Heart right ventricle (tissue), 16 donors: ENCODE data around the gene LCMT2. TPM values are rescaled to one million over a fixed set of nuclear protein-coding genes. Genes with fewer than 3 reads are reported as not detected.
A peak's percentile ranks its signal among the peaks of the same experiment; 100 is the strongest.

Experiments used
- ATAC-seq, 8 donors: fragments of 200-7000 bp; cut with Tn5 transposase; one replicate each; pipeline ENCODE4 v1.9.1; 2020; ENCODE audit warnings: mild to moderate bottlenecking in 8 of 8, moderate library complexity in 8 of 8, moderate number of reproducible peaks in 1 of 8
- DNase-seq, 2 donors: peaks; one replicate each; pipeline ENCODE4 v3.0.0-alpha.2; 2020
- H3K27ac ChIP-seq, 10 donors: fragments of 200-600 bp; sonication (generic) in 2 of 10; one replicate each; pipeline versions ENCODE4 v1.5.0 to v1.8.0; 2020 to 2022; ENCODE audit warnings: mild to moderate bottlenecking in 3 of 10
- H3K27me3 ChIP-seq, 7 donors: fragments of 200-600 bp; one replicate each; pipeline ENCODE4 v1.8.0; 2021 to 2022; ENCODE audit warnings: mild to moderate bottlenecking in 2 of 7
- H3K36me3 ChIP-seq, 9 donors: fragments of 200-600 bp; sonication (generic) in 1 of 9; one replicate each; pipeline versions ENCODE4 v1.5.0 to v1.8.0; 2020 to 2022; ENCODE audit warnings: mild to moderate bottlenecking in 2 of 9
- H3K4me1 ChIP-seq, 9 donors: fragments of 200-600 bp; sonication (generic) in 1 of 9; one replicate each; pipeline versions ENCODE4 v1.5.0 to v1.8.0; 2020 to 2022; ENCODE audit warnings: mild to moderate bottlenecking in 4 of 9
- H3K4me3 ChIP-seq, 10 donors: fragments of 200-600 bp; sonication (generic) in 2 of 10; one replicate each; pipeline versions ENCODE4 v1.5.0 to v1.8.0; 2020 to 2022; ENCODE audit warnings: mild to moderate bottlenecking in 7 of 10, moderate library complexity in 2 of 10
- H3K9me3 ChIP-seq, 11 donors: fragments of 200-600 bp in 10 of 11; sonication (generic) in 2 of 11; one replicate each; pipeline versions ENCODE4 v1.5.0 to v1.8.0; 2013 to 2022; ENCODE audit warnings: mild to moderate bottlenecking in 2 of 11, control low read depth in 1 of 11, moderate library complexity in 1 of 11
- WGBS, 2 donors: extraction: QIAGEN DNeasy Blood & Tissue Kit; methylation state at CpG; one replicate each; pipeline ENCODE4 v1.1.7; 2013; ENCODE audit warnings: inconsistent platforms in 1 of 2; 5-methylcytosine and 5-hydroxymethylcytosine counted together
- intact Hi-C, 10 donors: fragments of 100-400 bp; cut with DNase I; formaldehyde crosslinking; loops; one replicate each; pipeline versions ENCODE4 v1.11.1 to v1.14.2; 2022
- polyA plus RNA-seq, 2 donors: library from polyadenylated mRNA; stranded (reverse); fragments of 200-250 nt; gene quantifications; one replicate each; pipeline ENCODE4 v1.2.3, GENCODE V29; 2013
- total RNA-seq, 10 donors: library from RNA; stranded (reverse); fragmentation: NEBNext Ultra II Directional in 3 of 10; extraction: Animal tissue kit (Norgen Biotek cat#: 25700) in 3 of 10; gene quantifications; one replicate each; pipeline versions ENCODE4 v1.2.1 to v1.2.4, GENCODE V29; 2021 to 2023
- TF ChIP-seq, protein P1 (sequence below), 9 donors: fragments of 200-600 bp; sonication (generic) in 2 of 9; IDR thresholded peaks; one replicate each; pipeline versions ENCODE4 v1.5.0 to v1.8.0; 2021 to 2022; ENCODE audit warnings: antibody characterized with exemption in 9 of 9, mild to moderate bottlenecking in 5 of 9, moderate library complexity in 1 of 9
- donor health status: Arrhythmogenic right ventricular cardiomyopathy.
- donor health status: ischemic (EF 13 %, LVEDD 7.1; RV severe dilation, severe dysfunction).
- donor health status: healthy with polysubstance abuse.
- donor health status: DM: no; HTN: yes; CAD: no.
- donor health status: DM: no; HTN: no; CAD: no.
- donor health status: ischemic (EF 25% LVEDD 6.9; RV normal size, moderate dysfunction).
- donor health status: ischemic (EF 25% LVEDD 5.7; RV mildly dilated, moderate dysfunction).
- donor health status: healthy.
- donor health status: DM: yes; HTN: yes; CAD: no.
- donor health status: Ischemic cardiomyopathy.
- donor health status: ischemic (EF 35%, LVEDD 5.7; RV mildly dilated, moderate dysfunction).
- donor health status: nonischemic (EF 11% LVEDD 7.7; RV severe dilation, severe dysfunction).
- donor health status: DM: yes; HTN: yes; CAD: no.
- donor health status: PGD.
- donor health status: ischemic (EF 29% LVEDD 5.4; RV normal size, mild dysfunction).
- donor health status: nonischemic (EF 23%, LVEDD 6.1; RV moderate dilation, normal function).

Gene LCMT2
- total and polyA plus RNA-seq, 12 donors: 1.5 to 8.7 (median 6.1) TPM

DNA sequence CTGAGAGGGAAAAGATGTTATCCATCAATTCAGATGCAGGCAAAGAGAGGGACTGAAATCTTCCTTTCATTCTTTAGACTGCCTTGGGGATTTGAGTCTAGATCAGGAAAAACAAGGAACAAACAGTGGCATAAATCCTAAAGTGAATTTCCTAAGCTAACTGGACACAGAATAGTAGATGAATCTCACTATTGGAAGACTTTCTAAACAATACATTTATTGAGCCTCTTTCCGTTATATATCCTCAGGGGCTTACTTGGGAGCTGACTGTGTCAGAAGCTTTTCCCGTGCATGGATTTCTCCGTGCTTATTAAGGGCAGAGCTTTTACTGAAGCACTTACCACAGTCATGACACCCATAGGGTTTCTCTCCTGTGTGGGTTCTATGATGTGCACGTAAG is 30.4 kb upstream of the LCMT2 start:
- TF ChIP-seq, protein P1, sequence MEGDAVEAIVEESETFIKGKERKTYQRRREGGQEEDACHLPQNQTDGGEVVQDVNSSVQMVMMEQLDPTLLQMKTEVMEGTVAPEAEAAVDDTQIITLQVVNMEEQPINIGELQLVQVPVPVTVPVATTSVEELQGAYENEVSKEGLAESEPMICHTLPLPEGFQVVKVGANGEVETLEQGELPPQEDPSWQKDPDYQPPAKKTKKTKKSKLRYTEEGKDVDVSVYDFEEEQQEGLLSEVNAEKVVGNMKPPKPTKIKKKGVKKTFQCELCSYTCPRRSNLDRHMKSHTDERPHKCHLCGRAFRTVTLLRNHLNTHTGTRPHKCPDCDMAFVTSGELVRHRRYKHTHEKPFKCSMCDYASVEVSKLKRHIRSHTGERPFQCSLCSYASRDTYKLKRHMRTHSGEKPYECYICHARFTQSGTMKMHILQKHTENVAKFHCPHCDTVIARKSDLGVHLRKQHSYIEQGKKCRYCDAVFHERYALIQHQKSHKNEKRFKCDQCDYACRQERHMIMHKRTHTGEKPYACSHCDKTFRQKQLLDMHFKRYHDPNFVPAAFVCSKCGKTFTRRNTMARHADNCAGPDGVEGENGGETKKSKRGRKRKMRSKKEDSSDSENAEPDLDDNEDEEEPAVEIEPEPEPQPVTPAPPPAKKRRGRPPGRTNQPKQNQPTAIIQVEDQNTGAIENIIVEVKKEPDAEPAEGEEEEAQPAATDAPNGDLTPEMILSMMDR (IDR thresholded peaks at IDR 0.05): no peak
- intact Hi-C loops: no loop called here
- DNase-seq (no peak), ATAC-seq (no peak)
- peaks cover 8 to 97% (median 66%) of the 10 kb centered on the region in 9 donors for H3K36me3 ChIP-seq
- WGBS, 2 donors: 85 to 87% methylated on average over 4 of the region's 4 CpGs
- no peak overlapping the region for H3K27ac ChIP-seq
- no peaks in the 10 kb centered on the region for H3K27me3 ChIP-seq
- peaks cover 0 to 85% (median 43%) of the 10 kb centered on the region in 11 donors for H3K9me3 ChIP-seq
- H3K4me1 ChIP-seq: peaks cover 0 to 5% (median 0%) of the 10 kb centered on the region in 9 donors
- H3K4me3 ChIP-seq: no peak overlapping the region

DNA sequence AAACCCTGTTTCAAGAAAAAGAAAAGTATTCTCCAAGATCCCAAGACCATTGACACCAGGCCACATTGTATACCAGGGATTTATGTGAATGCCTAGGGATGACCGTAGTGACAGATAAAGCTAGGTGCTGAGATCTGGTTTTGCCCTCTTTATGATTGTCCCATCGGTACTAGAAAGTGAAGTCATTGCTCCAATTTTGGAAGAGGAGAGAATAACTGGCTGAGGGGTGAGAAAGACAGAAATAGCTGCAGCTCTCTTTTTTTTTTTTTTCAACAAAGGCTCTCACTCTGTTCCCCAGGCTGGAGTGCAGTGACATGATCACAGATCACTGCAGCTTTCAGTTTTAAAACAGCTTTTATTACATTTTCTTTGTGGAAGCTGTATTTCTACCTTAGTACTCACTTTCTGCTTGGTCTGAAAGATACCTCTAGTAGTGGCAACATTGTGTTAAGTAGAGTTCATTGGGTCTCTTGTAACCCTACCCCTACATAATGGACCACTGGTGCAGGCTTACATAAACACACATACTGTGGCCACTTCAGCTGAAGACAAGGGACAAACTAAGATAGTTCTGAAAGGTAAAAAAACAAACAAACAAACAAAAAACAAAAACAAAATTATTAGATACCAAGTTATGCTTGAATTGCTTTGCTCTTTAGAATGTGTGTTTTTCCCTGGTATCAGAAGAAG is 22.5 kb upstream of the LCMT2 start:
- H3K36me3 ChIP-seq: peaks cover 0 to 64% (median 21%) of the 10 kb centered on the region in 9 donors
- intact Hi-C loops: no loop called here
- WGBS, 2 donors: 37 to 55% methylated on average over 2 of the region's 2 CpGs
- H3K27me3 ChIP-seq: no peaks in the 10 kb centered on the region
- TF ChIP-seq, protein P1 (IDR thresholded peaks at IDR 0.05): no peak
- peaks cover 0 to 27% (median 9%) of the 10 kb centered on the region in 9 donors for H3K4me1 ChIP-seq
- no peak overlapping the region for H3K4me3 ChIP-seq
- DNase-seq (no peak), ATAC-seq (peak; percentile 65 to 94 (median 86))
- peak overlapping the region in 9 of 10 donors; percentile 3 to 77 (median 61) for H3K27ac ChIP-seq
- peaks cover 0 to 6% (median 0%) of the 10 kb centered on the region in 11 donors for H3K9me3 ChIP-seq

DNA sequence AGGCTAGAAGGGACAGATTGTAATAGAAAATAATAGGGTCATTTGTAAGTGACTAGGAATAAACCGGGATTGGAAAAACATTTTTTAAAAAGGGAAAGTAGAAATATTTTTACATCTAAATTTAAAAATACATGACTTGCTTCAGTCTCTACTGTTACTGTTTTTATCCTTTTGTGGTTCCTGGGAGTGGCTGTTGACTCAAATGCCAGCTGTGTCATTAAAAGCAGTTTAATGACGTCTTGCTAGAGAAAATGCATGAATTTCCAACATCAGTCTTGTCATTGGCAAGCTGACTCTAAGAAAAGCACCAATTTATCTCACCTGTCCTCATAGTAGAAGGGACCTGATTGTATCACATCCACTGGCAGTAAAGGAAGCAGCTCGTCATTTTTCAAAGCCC is 16.7 kb upstream of the LCMT2 start:
- peaks cover 0 to 100% (median 55%) of the 10 kb centered on the region in 9 donors for H3K36me3 ChIP-seq
- H3K9me3 ChIP-seq: no peaks in the 10 kb centered on the region
- H3K27me3 ChIP-seq: no peaks in the 10 kb centered on the region
- WGBS, 2 donors: 86% methylated on average over 3 of the region's 3 CpGs
- peaks cover 0 to 1% (median 0%) of the 10 kb centered on the region in 9 donors for H3K4me1 ChIP-seq
- ATAC-seq: no peak
- no peak for DNase-seq
- intact Hi-C loops: no loop called here
- TF ChIP-seq, protein P1 (IDR thresholded peaks at IDR 0.05): no peak
- no peak overlapping the region for H3K27ac ChIP-seq
- H3K4me3 ChIP-seq: no peak overlapping the region

DNA sequence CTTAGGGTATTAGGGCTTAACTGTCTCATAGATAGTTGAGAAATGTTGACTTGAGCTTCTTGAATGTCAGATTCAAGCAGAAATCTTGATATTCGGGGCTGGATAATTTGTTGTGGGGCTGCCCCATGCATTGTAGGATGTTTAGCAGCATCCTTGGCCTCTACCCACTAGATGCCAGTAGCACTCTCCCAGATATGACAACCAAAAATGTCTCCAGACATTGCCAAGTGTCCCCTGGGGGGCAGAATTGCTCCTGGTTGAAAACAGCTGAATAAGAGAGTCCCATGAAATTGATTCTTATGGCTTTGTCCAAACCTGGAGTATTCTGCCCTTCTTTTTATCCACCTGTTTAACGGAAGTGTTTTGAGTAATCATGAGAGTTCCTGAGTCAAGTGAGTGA is 15.9 kb upstream of the LCMT2 start:
- H3K27me3 ChIP-seq: no peaks in the 10 kb centered on the region
- DNase-seq (no peak), ATAC-seq (no peak)
- no peaks in the 10 kb centered on the region for H3K4me1 ChIP-seq
- no peak overlapping the region for H3K4me3 ChIP-seq
- peaks cover 0 to 100% (median 48%) of the 10 kb centered on the region in 9 donors for H3K36me3 ChIP-seq
- no peaks in the 10 kb centered on the region for H3K9me3 ChIP-seq
- 93 to 98% methylated on average over 2 of the region's 2 CpGs for WGBS, 2 donors
- TF ChIP-seq, protein P1 (IDR thresholded peaks at IDR 0.05): no peak
- intact Hi-C loops: no loop called here
- H3K27ac ChIP-seq: no peak overlapping the region
